OCI-LY3 (cell line): ENCODE results near the gene NPHP4.

Experiments
- CTCF ChIP-seq: fragments of 200-600, 300-600 bp; sonication (generic); IDR thresholded peaks from 2 replicates; pipeline ENCODE4 v1.5.1; 2014; ENCODE audit warnings: antibody characterized with exemption, low read length, low read depth
- EZH2phosphoT487 ChIP-seq: fragments of 200-600 bp; shearing (Covaris generic); IDR thresholded peaks from 2 replicates; pipeline ENCODE4 v1.6.1; 2018; ENCODE audit warnings: antibody characterized with exemption, mixed run types, low read depth

DNA sequence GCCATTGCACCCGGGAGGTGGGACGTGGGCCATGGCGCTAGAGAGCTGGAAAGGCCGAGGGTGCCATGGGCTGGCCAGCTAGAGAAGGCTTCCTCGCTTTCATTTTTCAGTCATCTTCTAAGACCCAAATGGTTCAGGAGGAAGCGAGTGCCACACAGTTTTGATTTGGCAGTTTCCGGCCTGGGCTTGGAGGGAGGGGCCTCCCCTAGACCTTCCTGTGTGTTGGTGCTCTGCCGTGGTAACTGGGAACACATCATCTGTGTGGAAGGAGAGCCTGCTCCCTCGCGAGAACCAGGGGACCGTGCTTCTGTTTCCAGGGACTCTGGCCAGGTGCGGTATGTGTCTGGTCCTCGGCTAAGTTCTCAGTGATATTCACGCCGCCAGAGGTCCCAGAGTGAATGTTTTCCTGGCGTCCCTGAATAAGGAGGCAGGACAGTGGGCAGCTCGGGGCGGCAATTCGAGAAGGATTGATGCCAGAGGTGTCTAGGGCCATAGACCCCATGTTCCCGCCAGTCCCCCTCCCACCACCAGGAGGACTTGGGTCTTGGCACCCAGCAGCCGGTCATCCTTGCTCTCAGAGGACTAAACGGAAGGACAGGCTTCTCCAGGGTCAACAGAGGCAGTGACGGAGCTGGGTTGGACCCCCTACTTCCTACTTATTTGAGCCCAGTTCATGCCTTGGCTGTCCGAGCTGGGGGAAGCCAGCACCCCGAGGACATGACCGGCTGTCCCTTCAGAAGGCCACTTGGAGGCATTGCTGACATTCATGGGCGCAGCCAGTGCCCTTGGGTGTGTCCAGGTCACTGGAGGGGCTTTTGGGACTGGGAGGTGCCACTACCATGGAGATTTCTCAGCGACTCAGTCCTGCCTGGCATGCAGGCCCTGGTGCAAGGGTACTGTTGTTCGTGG, 2.7 kb upstream of the NPHP4 start:
- no peak for TF ChIP-seq CTCF
- no peak for TF ChIP-seq EZH2phosphoT487
